Liver (tissue), 9 donors: ENCODE results near the gene JMY. TPM values are rescaled to one million over a fixed set of nuclear protein-coding genes. Genes with fewer than 3 reads are reported as not detected.

Source experiments
- DNase-seq: peaks from one replicate; pipeline ENCODE4 v3.0.0-alpha.2; 2017; ENCODE audit warnings: low spot score
- H3K27ac ChIP-seq, 2 donors: one replicate each; pipeline ENCODE4 v1.7.0; 2013; ENCODE audit warnings: inconsistent platforms in 2 of 2, low read length in 2 of 2, control low read depth in 1 of 2, low read depth in 1 of 2, mild to moderate bottlenecking in 1 of 2
- H3K27me3 ChIP-seq, 4 donors: one replicate each; pipeline versions ENCODE4 v1.6.1 to v1.7.0; 2013; ENCODE audit warnings: low read length in 3 of 4, inconsistent platforms in 1 of 4, mild to moderate bottlenecking in 1 of 4, moderate library complexity in 1 of 4; ENCODE audit not compliant: control insufficient read depth in 4 of 4, insufficient read depth in 4 of 4
- H3K36me3 ChIP-seq, 4 donors: one replicate each; pipeline versions ENCODE4 v1.6.1 to v1.7.0; 2013; ENCODE audit warnings: low read length in 3 of 4, mild to moderate bottlenecking in 3 of 4, low read depth in 1 of 4, moderate library complexity in 1 of 4; ENCODE audit not compliant: control insufficient read depth in 4 of 4, insufficient read depth in 3 of 4
- H3K4me1 ChIP-seq, 4 donors: one replicate each; pipeline versions ENCODE4 v1.6.1 to v1.7.0; 2013; ENCODE audit warnings: low read length in 3 of 4, mild to moderate bottlenecking in 3 of 4, moderate library complexity in 1 of 4; ENCODE audit not compliant: control insufficient read depth in 4 of 4, insufficient read depth in 4 of 4
- H3K4me3 ChIP-seq, 3 donors: one replicate each; pipeline versions ENCODE4 v1.6.1 to v1.7.0; 2013; ENCODE audit warnings: low read length in 3 of 3, control low read depth in 1 of 3, low read depth in 1 of 3, mild to moderate bottlenecking in 1 of 3
- H3K9ac ChIP-seq, 2 donors: one replicate each; pipeline ENCODE4 v1.7.0; 2013; ENCODE audit warnings: low read length in 2 of 2, mild to moderate bottlenecking in 2 of 2, moderate library complexity in 2 of 2, control low read depth in 1 of 2, low read depth in 1 of 2
- H3K9me3 ChIP-seq, 4 donors: one replicate each; pipeline versions ENCODE4 v1.6.1 to v1.7.0; 2013; ENCODE audit warnings: low read length in 3 of 4; ENCODE audit not compliant: control insufficient read depth in 4 of 4
- FOXA1 ChIP-seq: IDR thresholded peaks from 2 replicates; pipeline ENCODE4 v1.6.1; 2016; ENCODE audit warnings: antibody characterized with exemption
- FOXA2 ChIP-seq: IDR thresholded peaks from 2 replicates; pipeline ENCODE4 v1.6.1; 2016; ENCODE audit warnings: antibody characterized with exemption
- GABPA ChIP-seq, 2 donors: IDR thresholded peaks in 1 of 2; conservative IDR thresholded peaks in 1 of 2; 2 replicates each; pipeline ENCODE4 v1.6.1; 2016; ENCODE audit warnings: antibody characterized with exemption in 2 of 2, mild to moderate bottlenecking in 1 of 2, moderate library complexity in 1 of 2
- HNF4A ChIP-seq, 2 donors: conservative IDR thresholded peaks; 2 replicates each; pipeline ENCODE4 v1.6.1; 2016; ENCODE audit warnings: antibody characterized with exemption in 2 of 2, mild to moderate bottlenecking in 2 of 2
- HNF4G ChIP-seq: IDR thresholded peaks from 2 replicates; pipeline ENCODE4 v1.6.1; 2016; ENCODE audit warnings: antibody characterized with exemption
- JUND ChIP-seq, 2 donors: IDR thresholded peaks; 2 replicates each; pipeline ENCODE4 v1.6.1; 2016; ENCODE audit warnings: antibody characterized with exemption in 2 of 2
- MAX ChIP-seq: IDR thresholded peaks from 2 replicates; pipeline ENCODE4 v1.6.1; 2016; ENCODE audit warnings: antibody characterized with exemption
- NR2F2 ChIP-seq: IDR thresholded peaks from 2 replicates; pipeline ENCODE4 v1.6.1; 2016; ENCODE audit warnings: antibody characterized with exemption
- REST ChIP-seq: IDR thresholded peaks from 2 replicates; pipeline ENCODE4 v1.6.1; 2016; ENCODE audit warnings: antibody characterized with exemption, mild to moderate bottlenecking
- TAF1 ChIP-seq: conservative IDR thresholded peaks from 2 replicates; pipeline ENCODE4 v1.6.1; 2016; ENCODE audit warnings: antibody characterized with exemption, mild to moderate bottlenecking
- YY1 ChIP-seq: IDR thresholded peaks from 2 replicates; pipeline ENCODE4 v1.6.1; 2016; ENCODE audit warnings: antibody characterized with exemption, mild to moderate bottlenecking
- WGBS: extraction: QIAGEN DNeasy Blood & Tissue Kit; methylation state at CpG from one replicate; pipeline ENCODE4 v1.1.7; 2013; 5-methylcytosine and 5-hydroxymethylcytosine counted together
- polyA plus RNA-seq, 2 donors: library from polyadenylated mRNA; stranded (reverse) in 1 of 2; unstranded in 1 of 2; fragments of 200-250 nt in 1 of 2; fragments of >200 nt in 1 of 2; fragmentation: Nextera tagmentation in 1 of 2; extraction: Ambion mirVana in 1 of 2; gene quantifications; one replicate each; pipeline versions ENCODE4 v1.2.1 to v1.2.3, GENCODE V29; 2013 to 2015
- total RNA-seq, 2 donors: library from RNA; depleted of rRNA; stranded (reverse); fragments of >200 nt; gene quantifications; one replicate each; pipeline ENCODE4 v1.2.3, GENCODE V29; 2014
- TF ChIP-seq, protein P1 (sequence below): fragments of 150-350 bp; IDR thresholded peaks from 2 replicates; pipeline ENCODE4 v1.5.1; 2017; ENCODE audit warnings: improper control_type of control experiment, low read depth, low read length; ENCODE audit not compliant: missing input control
- TF ChIP-seq, protein P2 (sequence below): IDR thresholded peaks from 2 replicates; pipeline ENCODE4 v1.6.1; 2016; ENCODE audit warnings: antibody characterized with exemption
- donor health status: healthy.
- donor health status: healthy.
- donor health status: healthy.
- donor health status: healthy.
- donor health status: healthy.

The JMY gene
- total and polyA plus RNA-seq, 4 donors, result 2.4 to 9.7 (median 6.2) TPM

GRCh38 chr5:79186455-79186854 lies 49.5 kb upstream of the JMY start:
- H3K27me3 ChIP-seq, result no peaks in the 10 kb centered on the region
- 82% methylated on average over 1 of the region's 1 CpG for WGBS
- H3K9me3 ChIP-seq, result no peaks in the 10 kb centered on the region
- DNase-seq, result no peak
- H3K36me3 ChIP-seq, result no peaks in the 10 kb centered on the region
- peaks cover 0 to 2% (median 0%) of the 10 kb centered on the region in 4 donors for H3K4me1 ChIP-seq
- no peak overlapping the region for H3K4me3 ChIP-seq
- no peak for TF ChIP-seq FOXA2
- TF ChIP-seq JUND (IDR thresholded peaks at IDR 0.05), result no peak
- no peak for TF ChIP-seq MAX
- TF ChIP-seq NR2F2, result no peak
- no peak overlapping the region for H3K9ac ChIP-seq
- no peak overlapping the region for H3K27ac ChIP-seq

DNA sequence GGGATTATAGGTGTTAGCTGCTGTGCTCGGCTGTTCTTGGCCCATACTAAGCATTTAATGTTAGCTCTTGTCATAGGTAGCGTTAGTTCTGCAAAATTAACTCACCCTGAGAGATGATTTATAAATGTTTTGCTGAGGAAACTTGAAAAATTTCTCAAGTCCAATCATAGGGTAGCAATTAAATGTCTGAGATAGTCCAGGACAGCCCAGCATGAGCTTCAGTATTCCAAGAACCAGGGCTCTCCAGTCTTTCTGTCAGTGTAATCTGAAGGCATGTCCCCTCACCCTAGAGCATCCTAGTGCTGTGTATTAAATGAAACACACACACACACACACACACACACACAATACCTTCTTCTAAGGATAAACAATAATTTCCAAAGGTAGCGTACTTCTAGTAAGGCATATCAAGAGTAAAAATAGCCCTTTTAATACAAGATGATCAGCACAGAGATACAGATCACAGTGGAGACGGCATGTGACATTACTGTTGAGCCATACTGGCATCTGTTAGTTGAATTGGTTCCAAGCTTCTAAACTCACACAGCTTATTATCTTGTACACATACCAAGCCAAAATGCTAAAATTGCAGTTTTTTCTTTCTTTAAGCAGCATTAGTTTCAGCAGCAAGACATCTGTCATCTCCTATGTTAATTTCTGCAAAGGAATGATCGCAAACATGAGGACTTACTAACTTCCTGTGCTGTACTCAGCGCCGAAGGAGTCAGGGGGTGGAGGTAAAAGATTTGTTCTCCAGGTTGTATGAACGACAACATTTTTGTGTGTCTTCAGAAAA lies 46.3 kb upstream of the JMY start:
- no peak overlapping the region for H3K9ac ChIP-seq
- no peaks in the 10 kb centered on the region for H3K36me3 ChIP-seq
- DNase-seq, result no peak
- no peak overlapping the region for H3K4me3 ChIP-seq
- H3K9me3 ChIP-seq, result no peaks in the 10 kb centered on the region
- TF ChIP-seq YY1 (no peak), FOXA2 (no peak), HNF4G (no peak), TAF1 (no peak), FOXA1 (no peak), REST (no peak), HNF4A (conservative IDR thresholded peaks at IDR 0.05) (no peak), JUND (IDR thresholded peaks at IDR 0.05) (no peak), GABPA (IDR thresholded peaks at IDR 0.05 in 1 of 2, conservative IDR thresholded peaks at IDR 0.05 in 1 of 2) (no peak)
- TF ChIP-seq, protein P1, sequence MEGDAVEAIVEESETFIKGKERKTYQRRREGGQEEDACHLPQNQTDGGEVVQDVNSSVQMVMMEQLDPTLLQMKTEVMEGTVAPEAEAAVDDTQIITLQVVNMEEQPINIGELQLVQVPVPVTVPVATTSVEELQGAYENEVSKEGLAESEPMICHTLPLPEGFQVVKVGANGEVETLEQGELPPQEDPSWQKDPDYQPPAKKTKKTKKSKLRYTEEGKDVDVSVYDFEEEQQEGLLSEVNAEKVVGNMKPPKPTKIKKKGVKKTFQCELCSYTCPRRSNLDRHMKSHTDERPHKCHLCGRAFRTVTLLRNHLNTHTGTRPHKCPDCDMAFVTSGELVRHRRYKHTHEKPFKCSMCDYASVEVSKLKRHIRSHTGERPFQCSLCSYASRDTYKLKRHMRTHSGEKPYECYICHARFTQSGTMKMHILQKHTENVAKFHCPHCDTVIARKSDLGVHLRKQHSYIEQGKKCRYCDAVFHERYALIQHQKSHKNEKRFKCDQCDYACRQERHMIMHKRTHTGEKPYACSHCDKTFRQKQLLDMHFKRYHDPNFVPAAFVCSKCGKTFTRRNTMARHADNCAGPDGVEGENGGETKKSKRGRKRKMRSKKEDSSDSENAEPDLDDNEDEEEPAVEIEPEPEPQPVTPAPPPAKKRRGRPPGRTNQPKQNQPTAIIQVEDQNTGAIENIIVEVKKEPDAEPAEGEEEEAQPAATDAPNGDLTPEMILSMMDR, result no peak
- TF ChIP-seq, protein P2, sequence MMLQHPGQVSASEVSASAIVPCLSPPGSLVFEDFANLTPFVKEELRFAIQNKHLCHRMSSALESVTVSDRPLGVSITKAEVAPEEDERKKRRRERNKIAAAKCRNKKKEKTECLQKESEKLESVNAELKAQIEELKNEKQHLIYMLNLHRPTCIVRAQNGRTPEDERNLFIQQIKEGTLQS, result no peak
- H3K4me1 ChIP-seq, result peaks cover 0 to 3% (median 0%) of the 10 kb centered on the region in 4 donors
- WGBS, result 89% methylated on average over 8 of the region's 8 CpGs
- H3K27me3 ChIP-seq, result no peaks in the 10 kb centered on the region
- no peak overlapping the region for H3K27ac ChIP-seq
